HG03432 (cell line): Measurements from ENCODE around the gene TMEM131.
"Not testable (repeated sequence)": the region's sequence is repeated elsewhere in the genome, so short reads cannot be mapped to it uniquely, and the experiment has no call there.

Experiments used
- ATAC-seq: cut with Tn5 transposase; IDR thresholded peaks from one replicate; pipeline ENCODE4 v1.9.1; 2021; ENCODE audit warnings: mild to moderate bottlenecking, moderate library complexity; ENCODE audit not compliant: unreplicated experiment

Gene TMEM131

GRCh38 chr2:97914691-97915213 lies 81.0 kb downstream of the TMEM131 start:
- no peak for ATAC-seq

- no peak for ATAC-seq
Observed at GRCh38 chr2:97913846-97914245, 81.9 kb downstream of the TMEM131 start.

DNA sequence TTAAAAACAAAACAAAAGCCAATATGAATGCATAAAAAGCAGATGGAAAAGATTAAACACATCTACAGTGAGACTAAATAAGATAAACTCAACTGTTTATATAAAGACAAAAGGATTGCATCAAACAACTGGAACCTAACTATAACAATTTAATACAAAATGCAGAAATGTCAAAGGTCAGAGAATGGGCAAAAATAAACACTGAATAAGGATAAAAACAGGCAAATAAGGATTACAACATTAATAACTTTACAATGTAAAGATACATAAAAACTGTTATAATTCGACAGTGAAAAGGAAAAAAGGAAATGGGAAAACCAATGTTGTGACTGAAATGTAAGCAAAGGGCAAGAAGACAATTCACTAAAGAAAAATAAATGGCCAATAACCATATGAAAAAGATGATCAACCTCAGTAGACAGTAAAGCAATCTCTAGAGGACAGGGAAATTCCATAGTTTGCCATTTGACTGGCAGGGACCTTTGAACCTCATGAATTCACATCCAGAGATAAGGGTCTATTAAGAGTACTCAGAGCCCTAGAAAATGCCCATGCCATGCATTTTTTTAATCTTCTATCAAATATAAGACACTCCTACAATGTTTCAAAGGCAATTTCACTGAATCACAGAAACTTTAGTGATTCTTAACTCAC lies 83.7 kb downstream of the TMEM131 start:
- ATAC-seq: no peak

DNA sequence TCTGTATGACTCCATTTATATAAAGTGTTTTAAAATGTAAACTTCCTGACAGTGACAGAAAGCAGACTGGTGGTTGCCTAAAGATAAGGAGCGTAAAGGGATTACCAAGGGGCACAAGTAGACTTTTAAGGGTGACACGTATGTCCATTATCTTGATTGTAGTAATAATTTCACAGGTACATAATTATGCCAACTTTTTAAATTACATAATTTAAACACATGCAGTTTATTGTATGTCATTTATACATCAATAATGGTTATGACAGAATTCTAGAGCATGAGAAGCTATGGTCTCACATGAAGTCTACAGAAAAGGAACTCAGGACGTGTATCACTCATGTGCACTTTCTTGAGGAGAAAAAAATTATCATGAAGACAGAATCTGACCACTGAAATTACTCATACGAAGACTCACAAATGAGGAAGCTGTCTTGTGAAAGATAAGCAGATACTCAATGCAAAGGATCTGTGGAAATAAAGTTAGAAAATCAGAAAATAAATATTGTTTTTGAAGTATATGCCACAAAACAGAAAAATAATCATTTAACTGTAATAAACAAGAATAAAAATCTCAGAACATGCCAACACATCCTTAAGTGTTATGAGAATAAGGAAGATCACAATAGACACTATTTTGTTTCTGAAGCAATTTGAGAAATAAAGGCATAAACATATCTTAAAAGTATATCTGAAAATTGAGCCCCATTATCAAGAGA lies 84.4 kb downstream of the TMEM131 start:
- ATAC-seq: peak; percentile 68

GRCh38 chr2:97910403-97911205 lies 85.1 kb downstream of the TMEM131 start:
- ATAC-seq: no peak

DNA sequence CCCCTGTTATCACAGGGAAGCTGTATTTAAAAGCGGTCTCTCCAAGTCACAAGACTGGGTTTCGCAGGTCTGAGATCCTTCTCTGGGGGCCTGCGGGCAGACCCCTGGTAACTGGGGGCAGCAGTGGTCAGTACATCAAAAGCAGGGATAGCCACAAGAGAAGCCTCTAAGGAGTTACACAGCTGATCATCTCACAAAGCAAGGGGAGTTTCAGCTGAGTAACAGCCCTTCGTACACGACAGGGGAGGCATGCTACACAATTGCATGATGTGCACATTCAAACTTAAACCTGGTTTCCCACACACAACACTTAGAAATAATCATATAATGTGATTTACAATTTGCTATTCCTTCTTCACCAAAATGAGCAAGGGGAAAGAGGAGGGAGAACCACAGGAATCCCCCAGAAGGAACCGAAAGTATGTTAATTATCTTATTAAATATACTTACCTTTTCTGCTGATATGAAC lies 87.5 kb downstream of the TMEM131 start:
- ATAC-seq: no peak

DNA sequence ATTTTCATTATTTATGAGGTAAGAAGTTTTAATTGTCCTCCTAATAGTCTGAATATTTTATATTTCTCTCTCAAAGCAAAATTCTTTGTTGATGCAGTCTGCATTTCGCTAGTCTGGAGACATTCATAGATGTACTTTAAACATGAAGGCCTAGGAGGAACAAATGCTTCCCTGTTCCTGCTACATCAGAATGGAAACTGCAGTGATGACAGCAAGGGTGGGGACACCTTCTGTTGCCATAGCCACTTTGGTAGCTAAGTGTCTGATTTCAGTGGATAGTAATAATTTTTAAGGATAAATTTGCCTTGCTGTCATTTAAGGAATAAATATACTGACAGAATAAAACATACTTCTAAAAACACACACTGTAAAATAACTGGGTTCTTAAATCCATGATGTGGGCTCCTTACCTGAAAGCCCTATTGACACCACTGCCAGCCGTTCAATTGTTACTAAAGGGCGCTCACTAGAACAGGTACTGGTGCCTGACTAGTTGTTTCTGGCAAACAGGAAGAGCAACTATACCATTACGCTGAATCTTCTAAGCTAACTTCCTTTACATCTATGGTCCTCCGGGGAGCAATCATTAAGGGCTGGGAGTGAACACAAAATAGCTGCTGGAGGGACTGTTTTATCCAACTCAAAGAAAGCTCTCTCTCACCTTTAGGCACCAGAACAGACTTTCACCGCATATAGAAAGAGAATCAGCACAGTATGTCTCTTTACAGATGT lies 88.2 kb downstream of the TMEM131 start:
- no peak for ATAC-seq

- no peak for ATAC-seq
Observed at GRCh38 chr2:97906307-97906706, 89.4 kb downstream of the TMEM131 start.

GRCh38 chr2:97905294-97905693 lies 90.5 kb downstream of the TMEM131 start:
- ATAC-seq: no peak

- no peak for ATAC-seq
Observed at GRCh38 chr2:97901862-97902261, 93.9 kb downstream of the TMEM131 start.

DNA sequence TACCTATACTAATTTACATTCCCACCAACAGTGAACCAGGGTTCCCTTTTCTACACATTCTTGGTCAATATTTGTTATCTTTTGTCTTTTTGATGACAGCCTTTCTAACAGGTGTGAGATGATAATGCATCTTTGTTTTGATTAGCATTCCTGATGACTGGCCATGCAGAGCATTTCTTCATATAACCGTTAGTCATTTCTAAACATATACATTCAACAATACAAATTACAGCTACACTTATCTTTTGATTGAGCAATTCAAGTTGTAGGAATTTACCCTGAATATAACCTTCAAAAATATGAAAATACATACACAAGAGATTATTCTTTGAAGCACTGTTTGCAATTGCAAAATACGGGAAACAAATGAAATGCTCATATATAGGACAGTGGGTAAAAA lies 94.9 kb downstream of the TMEM131 start:
- no peak for ATAC-seq

- ATAC-seq: not testable (repeated sequence)
Observed at GRCh38 chr2:97893042-97893441, 102.7 kb downstream of the TMEM131 start.

DNA sequence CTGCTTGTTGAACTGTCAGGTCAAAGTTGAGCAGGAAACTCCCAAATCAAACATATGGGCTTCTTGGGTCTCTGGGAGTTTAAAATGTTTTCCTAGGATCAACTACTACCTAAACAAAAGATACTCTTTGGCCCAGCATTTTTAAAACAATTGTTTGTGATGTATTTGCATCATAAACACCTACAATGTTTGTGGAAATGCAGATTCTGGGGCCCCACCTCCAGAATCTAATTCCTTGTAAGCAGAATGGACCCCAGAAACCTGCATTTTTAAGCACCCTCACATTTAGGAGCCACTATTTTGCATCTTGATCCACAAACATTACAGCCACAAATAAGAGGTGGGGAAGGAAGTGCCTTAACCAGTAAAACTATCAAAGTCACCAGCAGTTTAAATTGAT lies 104.1 kb downstream of the TMEM131 start:
- ATAC-seq: no peak

DNA sequence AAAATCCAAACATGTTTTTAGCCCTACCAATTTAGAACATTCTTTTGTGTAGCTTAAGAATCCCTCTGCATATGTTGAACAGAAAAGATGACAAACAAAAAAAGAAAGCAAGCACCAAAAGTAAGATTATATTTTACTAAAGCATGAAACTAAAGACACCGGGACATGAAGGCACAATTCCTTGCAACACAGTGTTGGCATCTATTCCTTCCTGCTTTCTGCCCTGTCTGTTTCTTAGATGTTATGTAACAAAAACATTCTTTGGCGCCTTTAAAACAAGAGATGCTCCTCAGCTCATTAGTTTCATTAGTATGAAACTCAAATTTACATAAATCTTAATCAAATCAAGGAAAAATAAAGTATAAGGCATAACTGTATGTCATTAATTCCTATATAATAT lies 106.6 kb downstream of the TMEM131 start:
- no peak for ATAC-seq

GRCh38 chr2:97885841-97886240 lies 109.9 kb downstream of the TMEM131 start:
- no peak for ATAC-seq

GRCh38 chr2:97880334-97880733 lies 115.4 kb downstream of the TMEM131 start:
- no peak for ATAC-seq

DNA sequence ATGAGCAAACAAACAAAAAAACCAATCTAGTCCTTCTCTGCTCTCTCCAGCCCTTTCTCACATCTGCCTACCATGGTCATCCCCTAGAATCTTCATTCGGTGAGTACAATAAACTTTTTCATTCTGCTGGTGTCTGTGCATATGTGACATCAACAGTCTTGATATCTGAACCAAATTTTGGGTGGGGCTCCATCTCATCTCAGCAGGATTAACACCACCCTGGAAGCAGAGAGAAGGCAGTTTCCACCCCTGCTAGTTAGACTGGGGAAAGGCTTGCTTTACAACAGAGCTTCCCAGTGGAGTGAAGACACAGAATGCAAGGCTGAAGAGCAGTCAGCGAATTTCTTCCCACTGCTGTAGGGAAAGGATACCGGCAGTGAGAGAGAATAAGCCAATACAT lies 116.9 kb downstream of the TMEM131 start:
- ATAC-seq: no peak

DNA sequence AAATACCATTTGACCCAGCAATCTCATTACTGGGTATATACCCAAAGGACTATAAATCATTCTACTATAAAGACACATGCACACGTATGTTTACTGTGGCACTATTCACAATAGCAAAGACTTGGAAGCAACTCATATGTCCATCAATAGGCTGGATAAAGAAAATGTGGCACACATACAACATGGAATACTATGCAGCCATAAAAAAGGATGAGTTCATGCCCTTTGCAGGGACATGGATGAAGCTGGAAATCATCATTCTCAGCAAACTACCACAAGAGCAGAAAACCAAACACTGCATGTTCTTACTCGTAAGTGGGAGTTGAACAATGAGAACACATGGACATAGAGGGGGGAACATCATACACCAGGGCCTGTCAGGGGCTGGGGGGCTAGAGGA lies 117.4 kb downstream of the TMEM131 start:
- ATAC-seq: not testable (repeated sequence)

- no peak for ATAC-seq
Observed at GRCh38 chr2:97871096-97871780, 124.5 kb downstream of the TMEM131 start.

GRCh38 chr2:97870396-97870843 lies 125.3 kb downstream of the TMEM131 start:
- ATAC-seq: peak; percentile 99
